GM18511 (cell line): ENCODE measurements around the gene THAP12.
A peak's percentile ranks its signal among the peaks of the same experiment; 100 is the strongest.

ENCODE experiments used
- ATAC-seq: cut with Tn5 transposase; IDR thresholded peaks from one replicate; pipeline ENCODE4 v1.9.1; 2021; ENCODE audit warnings: mild to moderate bottlenecking, moderate library complexity; ENCODE audit not compliant: unreplicated experiment

Gene THAP12

GRCh38 chr11:76380159-76380976 lies 564 bp downstream of the THAP12 start:
- peak; percentile 15 for ATAC-seq

- ATAC-seq, result no peak
These were observed 1.1 kb downstream of the THAP12 start for GRCh38 chr11:76379807-76380158.

GRCh38 chr11:76376746-76377558 lies 4.0 kb downstream of the THAP12 start:
- peak; percentile 34 for ATAC-seq

- ATAC-seq, result no peak
These were observed 9.8 kb downstream of the THAP12 start for GRCh38 chr11:76371170-76371569.

GRCh38 chr11:76369406-76369805 lies 11.5 kb downstream of the THAP12 start:
- no peak for ATAC-seq

GRCh38 chr11:76368490-76368889 lies 12.4 kb downstream of the THAP12 start:
- ATAC-seq, result no peak

GRCh38 chr11:76365038-76365679 lies 15.8 kb downstream of the THAP12 start:
- no peak for ATAC-seq

GRCh38 chr11:76362716-76363115 lies 18.2 kb downstream of the THAP12 start:
- no peak for ATAC-seq

- no peak for ATAC-seq
These were observed 19.2 kb downstream of the THAP12 start for GRCh38 chr11:76361776-76362175.

- no peak for ATAC-seq
These were observed 19.6 kb downstream of the THAP12 start for GRCh38 chr11:76361374-76361773.

GRCh38 chr11:76355172-76355571 lies 25.8 kb downstream of the THAP12 start:
- ATAC-seq, result no peak

GRCh38 chr11:76348348-76348747 lies 32.6 kb downstream of the THAP12 start:
- no peak for ATAC-seq

GRCh38 chr11:76347466-76347865 lies 33.5 kb downstream of the THAP12 start:
- no peak for ATAC-seq

- no peak for ATAC-seq
These were observed 41.7 kb downstream of the THAP12 start for GRCh38 chr11:76339221-76339620.

- ATAC-seq, result no peak
These were observed 43.0 kb downstream of the THAP12 start for GRCh38 chr11:76337923-76338322.

GRCh38 chr11:76337469-76337868 lies 43.5 kb downstream of the THAP12 start:
- no peak for ATAC-seq

GRCh38 chr11:76336597-76336996 lies 44.3 kb downstream of the THAP12 start:
- ATAC-seq, result no peak

- ATAC-seq, result no peak
These were observed 45.1 kb downstream of the THAP12 start for GRCh38 chr11:76335842-76336241.

GRCh38 chr11:76334826-76335389 lies 46.0 kb downstream of the THAP12 start:
- no peak for ATAC-seq

GRCh38 chr11:76330651-76331050 lies 50.3 kb downstream of the THAP12 start:
- no peak for ATAC-seq

GRCh38 chr11:76329983-76330382 lies 50.9 kb downstream of the THAP12 start:
- ATAC-seq, result no peak
